ENCODE measurements around the gene P3R3URF.

DNA sequence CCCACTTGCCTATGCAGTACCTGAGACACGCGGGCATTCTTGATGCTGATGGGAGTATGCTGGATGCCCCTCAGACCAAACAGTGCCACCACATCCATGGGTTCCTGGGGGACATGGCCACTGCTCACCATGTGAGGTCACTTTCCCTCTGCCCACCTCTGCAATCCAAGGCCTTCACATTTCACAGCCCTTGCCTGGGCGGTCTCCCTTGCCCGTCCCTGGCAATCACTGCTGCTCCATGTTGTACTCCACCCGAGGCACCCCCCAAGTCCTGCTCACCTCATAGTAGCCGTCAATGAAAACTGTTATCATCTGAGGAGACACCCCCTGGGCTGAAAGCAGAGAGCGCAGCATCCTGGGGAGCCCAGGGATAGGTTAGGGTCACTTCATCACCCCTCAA lies 17.0 kb upstream of the P3R3URF start:
- TF ChIP-seq, protein P1, sequence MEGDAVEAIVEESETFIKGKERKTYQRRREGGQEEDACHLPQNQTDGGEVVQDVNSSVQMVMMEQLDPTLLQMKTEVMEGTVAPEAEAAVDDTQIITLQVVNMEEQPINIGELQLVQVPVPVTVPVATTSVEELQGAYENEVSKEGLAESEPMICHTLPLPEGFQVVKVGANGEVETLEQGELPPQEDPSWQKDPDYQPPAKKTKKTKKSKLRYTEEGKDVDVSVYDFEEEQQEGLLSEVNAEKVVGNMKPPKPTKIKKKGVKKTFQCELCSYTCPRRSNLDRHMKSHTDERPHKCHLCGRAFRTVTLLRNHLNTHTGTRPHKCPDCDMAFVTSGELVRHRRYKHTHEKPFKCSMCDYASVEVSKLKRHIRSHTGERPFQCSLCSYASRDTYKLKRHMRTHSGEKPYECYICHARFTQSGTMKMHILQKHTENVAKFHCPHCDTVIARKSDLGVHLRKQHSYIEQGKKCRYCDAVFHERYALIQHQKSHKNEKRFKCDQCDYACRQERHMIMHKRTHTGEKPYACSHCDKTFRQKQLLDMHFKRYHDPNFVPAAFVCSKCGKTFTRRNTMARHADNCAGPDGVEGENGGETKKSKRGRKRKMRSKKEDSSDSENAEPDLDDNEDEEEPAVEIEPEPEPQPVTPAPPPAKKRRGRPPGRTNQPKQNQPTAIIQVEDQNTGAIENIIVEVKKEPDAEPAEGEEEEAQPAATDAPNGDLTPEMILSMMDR (IDR thresholded peaks at IDR 0.05; ENCODE audit: low read length), result no peak
- no peak for TF ChIP-seq EZH2 (optimal IDR thresholded peaks at IDR 0.05; ENCODE audit: low read depth, low read length)
